ENCODE measurements around the gene PRPSAP1. TPM values are rescaled to one million over a fixed set of nuclear protein-coding genes. Genes with fewer than 3 reads are reported as not detected.
"Not testable (repeated sequence)": the region's sequence is repeated elsewhere in the genome, so short reads cannot be mapped to it uniquely, and the experiment has no call there.

Gene PRPSAP1
- total RNA-seq, 1 donor from 2014 or later, result 71.8 TPM

- DNase-seq (ENCODE audit: low read depth in 2 of 2), result no peak
Measured at GRCh38 chr17:76360461-76360860, 6.7 kb upstream of the PRPSAP1 start.

- not testable (repeated sequence) for DNase-seq (ENCODE audit: low read depth in 2 of 2)
Measured at GRCh38 chr17:76359776-76360175, 6.1 kb upstream of the PRPSAP1 start.

GRCh38 chr17:76359375-76359774, 5.7 kb upstream of the PRPSAP1 start:
- DNase-seq (ENCODE audit: low read depth in 2 of 2), result no peak

- DNase-seq (ENCODE audit: low read depth in 2 of 2), result no peak
Measured at GRCh38 chr17:76357597-76358158, 4.0 kb upstream of the PRPSAP1 start.

- DNase-seq (ENCODE audit: low read depth in 2 of 2), result no peak
Measured at GRCh38 chr17:76356803-76357456, 3.2 kb upstream of the PRPSAP1 start.

GRCh38 chr17:76354747-76355310, 1.1 kb upstream of the PRPSAP1 start:
- no peak for DNase-seq (ENCODE audit: low read depth in 2 of 2)

- DNase-seq (ENCODE audit: low read depth in 2 of 2), result no peak
Measured at GRCh38 chr17:76354317-76354729, 607 bp upstream of the PRPSAP1 start.

- DNase-seq (ENCODE audit: low read depth in 2 of 2), result peak in 1 of 2 donors; percentile 30
Measured at GRCh38 chr17:76353004-76353598, 615 bp downstream of the PRPSAP1 start.

GRCh38 chr17:76351526-76352071, 2.1 kb downstream of the PRPSAP1 start:
- peak; percentile 59 to 65 for DNase-seq (ENCODE audit: low read depth in 2 of 2)

GRCh38 chr17:76350463-76350862, 3.3 kb downstream of the PRPSAP1 start:
- DNase-seq (ENCODE audit: low read depth in 2 of 2), result no peak

- not testable (repeated sequence) for DNase-seq (ENCODE audit: low read depth in 2 of 2)
Measured at GRCh38 chr17:76346936-76347335, 6.8 kb downstream of the PRPSAP1 start.

- no peak for DNase-seq (ENCODE audit: low read depth in 2 of 2)
Measured at GRCh38 chr17:76345377-76345974, 8.2 kb downstream of the PRPSAP1 start.

- DNase-seq (ENCODE audit: low read depth in 2 of 2), result no peak
Measured at GRCh38 chr17:76343106-76343505, 10.6 kb downstream of the PRPSAP1 start.

GRCh38 chr17:76341301-76341700, 12.4 kb downstream of the PRPSAP1 start:
- DNase-seq (ENCODE audit: low read depth in 2 of 2), result no peak

GRCh38 chr17:76337413-76337777, 16.3 kb downstream of the PRPSAP1 start:
- peak in 1 of 2 donors; percentile 35 for DNase-seq (ENCODE audit: low read depth in 2 of 2)

- DNase-seq (ENCODE audit: low read depth in 2 of 2), result no peak
Measured at GRCh38 chr17:76336756-76337412, 16.8 kb downstream of the PRPSAP1 start.

- DNase-seq (ENCODE audit: low read depth in 2 of 2), result no peak
Measured at GRCh38 chr17:76335716-76336381, 17.9 kb downstream of the PRPSAP1 start.

- DNase-seq (ENCODE audit: low read depth in 2 of 2), result no peak
Measured at GRCh38 chr17:76333673-76334505, 19.8 kb downstream of the PRPSAP1 start.

- no peak for DNase-seq (ENCODE audit: low read depth in 2 of 2)
Measured at GRCh38 chr17:76331083-76331482, 22.6 kb downstream of the PRPSAP1 start.

- no peak for DNase-seq (ENCODE audit: low read depth in 2 of 2)
Measured at GRCh38 chr17:76329664-76330063, 24.1 kb downstream of the PRPSAP1 start.
